BJ (cell line): ENCODE data around the gene LMO2. TPM values are rescaled to one million over a fixed set of nuclear protein-coding genes. Genes with fewer than 3 reads are reported as not detected.

Source experiments
- CTCF ChIA-PET: fragments of 350-600 bp; formaldehyde crosslinking; extraction: SDS; loops from one replicate; lab custom pipeline; 2021; ENCODE audit warnings: antibody characterized with exemption, inconsistent platforms; lab: Yijun Ruan, JAX
- POLR2A ChIA-PET: fragments of 300-600 bp; sonication (Branson Sonifier 250); formaldehyde crosslinking; extraction: SDS; loops from one replicate; lab custom pipeline; 2021; ENCODE audit warnings: antibody characterized with exemption; lab: Charles Lee
- DNase-seq: peaks from one replicate; pipeline ENCODE4 v3.0.0-alpha.2; 2011; ENCODE audit warnings: low read depth
- H3K27me3 ChIP-seq: 2 replicates; pipeline ENCODE4 v1.6.0; 2011; ENCODE audit warnings: low read length; ENCODE audit not compliant: control insufficient read depth, insufficient read depth
- H3K36me3 ChIP-seq: 2 replicates; pipeline ENCODE4 v1.5.1; 2011; ENCODE audit warnings: low read length; ENCODE audit not compliant: control insufficient read depth, insufficient read depth
- H3K4me3 ChIP-seq: 2 replicates; pipeline ENCODE4 v1.5.1; 2011; ENCODE audit warnings: low read depth, mild to moderate bottlenecking, control low read depth, low read length
- CTCF ChIP-seq: IDR thresholded peaks from 2 replicates; pipeline ENCODE4 v1.5.1; 2011; ENCODE audit warnings: low read depth, mild to moderate bottlenecking, control low read depth, inconsistent platforms, low read length, moderate library complexity; ENCODE audit not compliant: insufficient read depth
- polyA minus RNA-seq: library from RNA; depleted of rRNA, polyadenylated mRNA; stranded (reverse); fragments of >200 nt; gene quantifications from 2 replicates; pipeline ENCODE4 v1.2.3, GENCODE V29; 2011; rRNA and poly(A)+ RNA removed
- polyA plus RNA-seq: library from polyadenylated mRNA; depleted of rRNA; stranded (reverse); fragments of >200 nt; gene quantifications from 2 replicates; pipeline ENCODE4 v1.2.3, GENCODE V29; 2011; rRNA removed

Gene LMO2
- polyA plus RNA-seq (not detected in 2 replicates), polyA minus RNA-seq (0.09 TPM in 1 of 2 replicates, not detected in the other)

- no peak for DNase-seq
- POLR2A ChIA-PET: no interaction called here
- Histone ChIP-seq H3K36me3 (no peaks in the 10 kb centered on the region), H3K27me3 (peaks cover 5% of the 10 kb centered on the region; the same call in 1 of the 2 replicates), H3K4me3 (no peak within 1 kb of the TSS)
- TF ChIP-seq CTCF: no peak
- CTCF ChIA-PET: no interaction called here
These were observed at the start of gene LMO2 for GRCh38 chr11:33891714-33892327. Gene LMO2 (minus strand): TSS chr11:33892076. CDS start chr11:33869716, 22,360 bp downstream.

GRCh38 chr11:33940538-33940815, 48.6 kb upstream of the LMO2 start:
- no peaks in the 10 kb centered on the region for H3K36me3 ChIP-seq
- DNase-seq: no peak
- H3K27me3 ChIP-seq: no peaks in the 10 kb centered on the region; the same call in 1 of the 2 replicates
- TF ChIP-seq CTCF: no peak
- no peak overlapping the region for H3K4me3 ChIP-seq
- CTCF ChIA-PET: no interaction called here
- POLR2A ChIA-PET: no interaction called here

GRCh38 chr11:33936725-33937604, 45.1 kb upstream of the LMO2 start:
- Histone ChIP-seq H3K27me3 (no peaks in the 10 kb centered on the region; the same call in 1 of the 2 replicates), H3K4me3 (no peak overlapping the region), H3K36me3 (no peaks in the 10 kb centered on the region)
- ChIA-PET CTCF (interaction anchor here (1.3 kb wide), 1 partner anchor 79 kb away, joined by 3 read pairs; no protein-coding TSS in a partner anchor), POLR2A (no interaction called here)
- no peak for TF ChIP-seq CTCF
- DNase-seq: no peak

- Histone ChIP-seq H3K36me3 (no peaks in the 10 kb centered on the region), H3K4me3 (no peak overlapping the region), H3K27me3 (no peaks in the 10 kb centered on the region; the same call in none of the 2 replicates)
- no peak for DNase-seq
- no peak for TF ChIP-seq CTCF
- CTCF ChIA-PET: no interaction called here
- POLR2A ChIA-PET: no interaction called here
These were observed 43.9 kb upstream of the LMO2 start for GRCh38 chr11:33935461-33936456.
